Activated naive CD8-positive, alpha-beta T cell treated with anti-CD3 and anti-CD28 coated beads, Interleukin-2, amount 50 U/mL, for 16 hours (primary cell): ENCODE results near the gene MORN3.
A peak's percentile ranks its signal among the peaks of the same experiment; 100 is the strongest.
"Not testable (repeated sequence)": the region's sequence is repeated elsewhere in the genome, so short reads cannot be mapped to it uniquely, and the experiment has no call there.

Experiments used
- DNase-seq: peaks from one replicate; pipeline ENCODE4 v3.0.0-alpha.2; 2020; ENCODE audit warnings: low read depth, low spot score

MORN3 gene

DNA sequence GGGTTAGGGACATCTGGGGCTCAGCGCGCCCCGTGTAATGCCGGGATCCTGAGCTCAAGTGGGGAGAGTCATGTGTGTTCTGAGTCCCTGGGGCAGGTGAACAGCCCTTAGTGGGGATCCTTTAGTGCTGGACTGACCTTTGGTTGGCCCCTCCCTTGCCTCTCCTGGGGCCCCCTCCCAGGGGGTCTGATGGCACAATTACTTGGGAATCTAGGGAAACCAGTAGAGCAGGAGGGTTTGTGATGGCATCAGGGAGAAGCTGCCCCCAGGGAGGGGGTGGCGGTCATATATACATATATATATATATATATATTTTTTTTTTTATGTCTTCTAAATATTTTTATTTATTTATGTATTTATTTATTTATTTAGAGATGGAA is at the start of gene MORN3:
Gene MORN3, minus strand, starts transcription at position 134 of the 380 bp plus-strand sequence. CDS start 171 bp downstream, outside the sequence.
- DNase-seq = no peak

DNA sequence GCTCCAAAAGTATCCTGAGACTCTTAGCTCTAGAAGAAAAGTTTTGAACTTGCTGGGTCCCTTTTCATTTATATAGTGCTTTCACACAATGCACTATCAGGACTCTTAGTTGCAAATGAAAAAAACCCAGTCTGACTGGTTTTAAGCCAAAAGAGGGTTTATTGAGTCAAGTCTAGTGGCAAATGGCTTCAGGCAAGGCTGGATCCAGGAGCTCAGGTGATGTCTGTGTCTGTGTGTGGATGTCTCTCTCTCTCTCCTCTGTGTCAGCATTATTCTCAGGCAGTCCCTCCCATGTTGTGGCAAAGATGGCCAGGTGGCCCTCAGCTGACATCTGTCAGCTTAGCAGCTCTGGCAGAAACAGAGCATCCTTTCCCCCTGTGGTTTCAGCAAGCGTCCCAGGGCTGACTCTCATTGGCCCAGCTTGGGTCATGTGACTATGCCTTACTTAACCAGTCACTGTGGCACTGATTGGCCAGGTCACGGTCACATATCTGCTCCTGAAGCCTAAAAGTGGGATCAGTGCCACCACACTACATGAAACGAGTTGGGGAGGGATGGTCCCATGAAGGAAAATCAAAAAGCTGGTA is 49.3 kb upstream of the MORN3 start:
- DNase-seq = no peak

- DNase-seq = no peak
Observed at GRCh38 chr12:121717041-121717699, 47.7 kb upstream of the MORN3 start.

DNA sequence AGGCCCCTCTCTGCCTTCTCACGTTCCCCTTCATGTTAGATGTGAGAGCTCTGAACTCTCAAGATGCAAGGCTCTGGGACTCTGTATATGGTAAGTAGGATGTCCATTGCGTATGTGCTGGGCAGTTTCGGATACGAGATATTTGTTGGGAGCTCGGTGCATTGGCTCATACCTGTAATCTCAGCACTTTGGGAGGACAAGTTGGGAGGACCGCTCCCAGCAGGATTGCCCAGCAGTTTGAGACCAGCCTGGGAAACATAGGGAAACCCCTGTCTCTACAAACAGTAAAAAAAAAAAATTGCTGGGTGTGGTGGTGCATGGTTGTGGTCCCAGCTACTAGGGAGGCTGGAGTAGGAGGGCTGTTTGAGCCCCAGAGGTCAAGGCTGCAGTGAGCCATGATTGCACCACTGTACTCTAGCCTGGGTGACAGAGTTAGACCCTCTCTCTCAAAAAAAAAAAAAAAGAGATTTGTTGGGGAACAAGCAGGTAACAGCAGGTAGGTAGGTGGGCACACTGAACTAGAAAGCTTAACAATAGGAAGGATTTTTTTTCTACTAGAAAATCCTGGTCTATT is 46.5 kb upstream of the MORN3 start:
- no peak for DNase-seq

- not testable (repeated sequence) for DNase-seq
Observed at GRCh38 chr12:121715055-121715454, 45.6 kb upstream of the MORN3 start.

DNA sequence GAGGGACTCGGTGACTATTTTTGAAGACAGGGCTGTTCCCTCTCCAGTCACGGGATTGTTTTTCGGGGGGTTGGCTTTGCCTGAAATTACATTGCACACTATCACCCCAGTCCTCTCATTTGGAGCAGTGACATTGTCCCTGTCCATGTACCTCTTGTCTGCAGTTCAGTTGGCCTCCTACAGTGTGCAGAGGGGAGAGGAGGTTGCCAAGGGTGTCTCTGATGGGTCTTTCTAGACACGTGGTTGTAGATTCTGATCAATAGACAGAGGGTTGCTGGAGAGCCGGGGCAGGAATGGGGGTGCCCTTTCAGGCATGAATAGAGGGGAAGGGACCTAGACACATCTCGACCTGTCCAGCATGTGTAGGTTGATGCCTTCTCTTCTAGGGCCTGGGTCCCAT is 44.3 kb upstream of the MORN3 start:
- DNase-seq = no peak

DNA sequence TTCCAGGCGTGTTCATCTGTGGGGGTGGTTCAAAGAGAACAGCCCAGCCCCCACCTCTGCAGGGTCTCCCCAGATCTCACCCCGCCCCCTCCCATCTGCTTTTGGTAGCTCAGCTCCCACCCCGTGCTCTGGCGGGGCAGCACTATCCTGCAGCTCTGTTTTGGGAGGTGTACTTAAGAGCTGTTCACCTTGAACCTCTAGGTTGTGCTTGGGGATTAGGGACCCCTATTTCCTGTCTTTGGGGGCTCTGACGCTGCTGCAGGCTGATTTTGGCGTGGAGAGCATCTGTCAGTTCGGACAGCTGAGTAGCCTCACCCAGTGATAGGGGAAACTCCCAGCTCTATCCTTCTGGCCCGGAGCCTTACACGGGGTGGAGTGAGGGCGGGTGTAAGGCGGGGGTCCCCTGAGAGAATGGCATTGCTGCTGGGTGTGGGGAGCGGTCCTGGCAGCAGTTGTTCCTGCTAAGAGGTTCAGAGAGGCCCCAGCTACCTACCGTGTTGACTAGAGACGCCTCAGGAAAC is 43.9 kb upstream of the MORN3 start:
- DNase-seq = no peak

GRCh38 chr12:121712461-121713256 is 43.2 kb upstream of the MORN3 start, which contains the start of gene TMEM120B:
Gene TMEM120B (plus strand): TSS chr12:121712752. CDS start chr12:121712896, 144 bp downstream.
- DNase-seq = peak; percentile 34

DNA sequence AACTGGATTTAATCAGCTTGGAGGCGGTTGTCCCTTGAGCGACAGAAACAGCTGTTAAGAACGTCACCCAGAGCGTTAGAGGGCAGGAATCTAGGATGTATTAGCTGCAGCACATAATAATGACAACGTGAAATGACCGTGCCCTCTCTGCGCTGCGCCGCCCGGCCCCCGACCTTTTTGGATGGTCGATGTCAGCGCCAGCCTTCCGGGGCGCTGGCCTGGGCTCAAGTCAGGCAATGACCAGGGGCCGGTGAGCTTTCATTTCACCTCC is 42.7 kb upstream of the MORN3 start:
- no peak for DNase-seq

DNA sequence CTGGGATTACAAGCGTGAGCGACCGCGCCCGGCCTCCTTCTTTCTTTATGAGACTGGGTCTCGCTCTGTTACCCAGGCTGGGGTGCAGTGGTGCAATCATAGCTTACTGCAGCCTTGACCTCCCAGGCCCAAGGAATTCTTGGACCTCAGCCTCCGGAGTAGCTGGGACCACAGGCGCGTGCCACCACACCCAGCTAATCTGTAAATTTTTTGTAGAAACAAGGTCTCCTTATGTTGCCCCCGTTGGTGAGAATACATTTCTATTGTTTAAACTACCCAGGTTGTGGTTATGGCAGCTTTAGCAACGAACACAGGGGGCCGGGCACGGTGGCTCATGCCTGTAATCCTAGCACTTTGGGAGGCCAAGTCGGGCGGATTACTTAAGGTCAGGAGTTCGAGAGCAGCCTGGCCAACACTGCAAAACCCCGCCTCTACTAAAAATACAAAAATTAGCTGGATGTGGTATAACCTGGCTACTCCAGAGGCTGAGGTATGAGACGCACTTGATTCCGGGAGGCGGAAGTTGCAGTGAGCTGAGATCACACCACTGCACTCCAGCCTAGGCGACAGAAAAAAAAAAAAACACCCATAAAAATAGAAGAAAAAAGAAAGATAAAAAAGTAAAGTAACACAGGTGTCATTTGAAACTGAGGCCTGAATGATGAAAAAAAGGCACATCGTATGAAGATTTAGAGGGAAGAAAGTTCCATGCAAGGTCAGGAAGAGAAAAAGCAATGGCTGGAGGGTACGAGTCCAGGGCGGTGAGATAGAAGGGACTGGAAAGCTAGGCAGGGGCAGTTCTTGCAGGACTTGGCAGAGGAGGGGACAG is 42.1 kb upstream of the MORN3 start:
- DNase-seq = no peak

GRCh38 chr12:121709478-121709961 is 40.1 kb upstream of the MORN3 start:
- DNase-seq = no peak

GRCh38 chr12:121709064-121709424 is 39.6 kb upstream of the MORN3 start:
- DNase-seq = not testable (repeated sequence)

DNA sequence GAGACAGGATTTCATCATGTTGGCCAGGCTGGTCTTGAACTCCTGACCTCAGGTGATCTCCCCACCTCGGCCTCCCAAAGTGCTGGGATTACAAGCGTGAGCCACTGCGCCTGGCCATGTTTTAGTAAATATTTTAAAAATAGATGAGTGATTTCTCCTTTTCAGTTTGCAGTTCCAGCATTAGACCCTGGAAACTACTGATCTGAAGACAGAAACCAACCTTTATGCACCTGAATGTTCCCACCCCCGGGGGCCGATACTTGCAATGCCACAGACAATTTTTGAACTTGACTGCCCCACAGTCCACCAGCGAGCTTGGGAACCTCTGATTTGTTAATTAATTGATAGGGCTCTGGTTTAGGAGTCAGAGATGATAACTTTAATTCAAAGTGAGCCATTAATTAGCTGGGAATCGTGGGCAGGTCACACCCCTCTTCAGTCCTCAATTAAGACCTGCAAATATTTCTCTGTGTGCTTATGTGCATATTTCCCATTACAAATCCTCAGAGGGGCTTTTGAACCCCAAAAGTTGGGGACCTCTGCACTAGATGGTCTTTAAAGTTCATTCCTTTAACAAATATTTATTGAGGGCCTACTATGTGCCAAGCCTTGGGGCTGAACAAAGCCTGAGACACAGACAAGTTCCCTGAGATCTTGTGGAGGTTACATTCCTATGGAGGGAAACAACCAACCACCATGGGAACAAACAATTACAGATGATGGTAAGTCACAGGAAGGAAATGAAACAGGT is 39.0 kb upstream of the MORN3 start:
- DNase-seq = no peak

DNA sequence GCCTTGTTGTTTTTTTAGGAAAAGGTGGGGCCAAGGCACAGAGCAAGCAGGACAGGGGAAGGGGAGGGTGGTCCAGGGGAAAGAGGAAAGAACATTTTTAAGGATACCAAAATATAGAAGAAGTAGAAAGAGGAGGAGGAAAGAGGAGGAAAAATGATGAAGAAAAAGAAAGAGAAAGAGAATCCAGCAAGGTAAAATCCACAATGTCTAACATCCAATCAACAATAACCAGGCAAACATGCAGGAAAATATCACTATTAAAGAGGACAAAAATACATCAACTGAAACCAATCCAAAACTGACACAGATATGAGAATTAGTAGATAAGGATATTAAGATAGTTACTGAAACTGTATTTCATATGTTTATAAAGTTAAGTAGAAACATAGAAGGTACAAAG is 36.1 kb upstream of the MORN3 start:
- no peak for DNase-seq

DNA sequence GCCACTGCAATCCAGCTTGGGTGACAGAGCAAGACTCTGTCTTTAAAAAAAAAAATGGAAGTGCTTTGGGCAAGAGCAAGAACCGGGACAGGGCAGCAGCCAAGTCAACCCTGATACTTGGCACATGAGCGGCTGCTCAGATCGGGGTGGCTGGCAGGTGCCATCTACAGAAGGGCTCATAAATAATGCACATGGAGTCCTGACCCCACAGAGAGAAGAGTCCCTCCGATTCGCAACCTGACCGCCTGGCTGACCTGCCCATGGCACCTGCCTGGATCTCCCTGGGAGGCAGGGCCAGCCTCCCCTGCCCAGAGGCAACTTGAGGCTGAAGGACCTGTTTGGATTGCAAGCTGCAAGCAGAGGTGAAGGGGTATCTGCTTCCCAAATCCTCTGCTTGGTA is 33.5 kb upstream of the MORN3 start:
- no peak for DNase-seq

- no peak for DNase-seq
Observed at GRCh38 chr12:121701667-121702277, 32.3 kb upstream of the MORN3 start.

GRCh38 chr12:121697861-121698260 is 28.4 kb upstream of the MORN3 start:
- DNase-seq = not testable (repeated sequence)

DNA sequence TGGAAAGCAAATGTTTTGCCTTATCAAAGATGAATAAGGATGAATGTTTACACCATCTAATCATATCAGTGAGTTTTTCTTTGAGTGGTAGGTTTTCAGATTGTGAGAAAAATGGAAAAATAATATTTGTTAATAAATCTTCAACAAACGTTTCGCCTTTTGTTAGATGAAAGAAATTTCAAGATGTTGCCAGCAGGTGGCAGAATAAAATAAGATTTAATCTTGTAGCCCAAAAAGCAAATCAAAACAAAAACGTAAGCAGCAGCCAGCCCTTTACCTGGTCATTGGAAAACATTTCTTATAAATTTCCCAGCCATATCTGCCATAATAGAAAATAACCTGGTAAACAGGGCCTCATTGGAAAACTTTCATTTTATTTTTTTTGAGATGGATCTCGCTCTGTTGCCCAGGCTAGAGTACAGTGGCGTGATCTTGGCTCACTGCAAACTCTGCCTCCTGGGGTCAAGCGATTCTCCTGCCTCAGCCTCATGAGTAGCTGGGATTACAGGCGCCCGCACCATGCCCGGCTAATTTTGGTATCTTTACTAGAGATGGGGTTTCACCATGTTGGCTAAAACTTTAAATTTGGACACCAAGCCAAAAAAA is 27.7 kb upstream of the MORN3 start:
- no peak for DNase-seq

DNA sequence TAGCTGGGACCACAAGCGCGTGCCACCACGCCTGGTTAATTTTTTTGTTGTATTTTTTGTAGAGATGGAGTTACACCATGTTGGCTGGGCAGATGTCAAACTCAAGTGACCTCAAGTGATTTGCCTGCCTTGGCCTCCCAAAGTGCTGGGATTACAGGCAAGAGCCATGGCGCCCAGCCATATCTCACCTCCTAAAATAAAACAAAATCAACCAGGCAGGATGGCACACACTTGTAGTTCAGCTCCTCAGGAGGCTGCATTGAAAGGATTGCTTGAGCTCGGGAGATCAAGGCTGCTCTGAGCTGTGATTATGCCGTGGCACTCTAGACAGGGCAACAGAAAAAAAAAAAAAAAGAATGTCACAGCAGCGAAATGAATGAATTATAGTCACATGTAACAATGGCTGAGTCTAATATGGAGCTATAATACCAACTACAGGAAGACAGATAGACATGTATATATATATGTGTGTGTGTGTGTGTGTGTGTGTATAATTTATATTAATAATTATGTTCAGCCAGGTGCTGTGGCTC is 23.8 kb upstream of the MORN3 start:
- no peak for DNase-seq

DNA sequence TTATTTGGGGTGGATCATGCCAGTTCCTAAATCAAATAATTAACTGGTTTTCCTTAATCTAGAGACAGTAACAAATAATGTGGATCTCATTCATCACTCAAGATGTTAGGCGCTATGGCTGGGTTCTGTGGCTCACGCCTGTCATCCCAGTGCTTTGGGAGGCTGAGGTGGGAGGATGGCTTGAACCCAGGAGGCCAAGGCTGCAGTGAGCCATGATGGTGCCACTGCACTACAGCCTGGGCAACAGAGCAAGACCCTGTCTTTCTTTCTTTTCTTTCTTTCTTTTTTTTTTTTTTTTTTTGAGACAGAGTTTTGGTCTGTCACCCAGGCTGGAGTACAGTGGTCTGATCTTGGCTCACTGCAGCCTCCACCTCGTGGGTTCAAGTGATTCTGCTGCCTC is 23.3 kb upstream of the MORN3 start:
- DNase-seq = not testable (repeated sequence)
